A673 (cell line): Measurements from ENCODE around the gene CCDC43.
"Not testable (repeated sequence)": the region's sequence is repeated elsewhere in the genome, so short reads cannot be mapped to it uniquely, and the experiment has no call there.

ENCODE experiments used
- CTCF ChIP-seq: fragments of 300-800, 200-600 bp; sonication (generic); conservative IDR thresholded peaks from 2 replicates; pipeline ENCODE4 v1.5.1; 2017; ENCODE audit warnings: low read depth, mild to moderate bottlenecking, antibody characterized with exemption, low read length, moderate library complexity, mixed read lengths
- EZH2 ChIP-seq: fragments of 200-600 bp; sonication (generic); IDR thresholded peaks from 2 replicates; pipeline ENCODE4 v1.6.1; 2017; ENCODE audit warnings: borderline replicate concordance, low read depth, mild to moderate bottlenecking, mixed read lengths, antibody characterized with exemption, low read length; ENCODE audit not compliant: poor library complexity, severe bottlenecking

GRCh38 chr17:44634401-44634800 is 55.2 kb downstream of the CCDC43 start:
- not testable (repeated sequence) for TF ChIP-seq CTCF, EZH2
